Effector memory CD4-positive, alpha-beta T cell (primary cell): ENCODE results near the gene RTL3.

Experiments
- DNase-seq, 3 donors: peaks; one replicate each; pipeline ENCODE4 v3.0.0-alpha.2; 2020
- H3K27ac ChIP-seq: 2 replicates; pipeline ENCODE4 v1.7.0; 2013; ENCODE audit warnings: mild to moderate bottlenecking, low read length, moderate library complexity; ENCODE audit not compliant: insufficient read depth, poor library complexity, severe bottlenecking
- H3K27me3 ChIP-seq: replicated peaks from 2 replicates; pipeline ENCODE4 v1.7.0; 2013; ENCODE audit warnings: mild to moderate bottlenecking, low read length; ENCODE audit not compliant: insufficient read depth, control insufficient read depth, poor library complexity, severe bottlenecking
- H3K36me3 ChIP-seq: 2 replicates; pipeline ENCODE4 v1.7.0; 2013; ENCODE audit warnings: mild to moderate bottlenecking, low read length, moderate library complexity; ENCODE audit not compliant: control insufficient read depth, insufficient read depth
- H3K4me1 ChIP-seq: 2 replicates; pipeline ENCODE4 v1.7.0; 2013; ENCODE audit warnings: low read length, mild to moderate bottlenecking; ENCODE audit not compliant: control insufficient read depth, insufficient read depth, poor library complexity, severe bottlenecking
- H3K4me3 ChIP-seq: 2 replicates; pipeline ENCODE4 v1.7.0; 2013; ENCODE audit warnings: low read length, low read depth, mild to moderate bottlenecking; ENCODE audit not compliant: insufficient read depth, poor library complexity, severe bottlenecking
- H3K9me3 ChIP-seq: 2 replicates; pipeline ENCODE4 v1.7.0; 2013; ENCODE audit warnings: mild to moderate bottlenecking, low read length, moderate library complexity; ENCODE audit not compliant: control insufficient read depth

RTL3 gene

GRCh38 chrX:78622831-78623230 lies 36.3 kb downstream of the RTL3 start:
- H3K36me3 ChIP-seq = no peaks in the 10 kb centered on the region
- H3K4me3 ChIP-seq = no peak overlapping the region
- H3K27me3 ChIP-seq = no peaks in the 10 kb centered on the region
- no peaks in the 10 kb centered on the region for H3K9me3 ChIP-seq
- H3K4me1 ChIP-seq = no peaks in the 10 kb centered on the region
- no peak for DNase-seq
- no peak overlapping the region for H3K27ac ChIP-seq

- DNase-seq = no peak
- no peak overlapping the region for H3K27ac ChIP-seq
- H3K27me3 ChIP-seq = no peaks in the 10 kb centered on the region
- no peak overlapping the region for H3K4me3 ChIP-seq
- H3K9me3 ChIP-seq = no peaks in the 10 kb centered on the region
- no peaks in the 10 kb centered on the region for H3K4me1 ChIP-seq
- H3K36me3 ChIP-seq = no peaks in the 10 kb centered on the region
These were observed 39.3 kb downstream of the RTL3 start for GRCh38 chrX:78619834-78620233.

- Histone ChIP-seq H3K27ac (no peak overlapping the region), H3K36me3 (no peaks in the 10 kb centered on the region), H3K27me3 (no peaks in the 10 kb centered on the region), H3K4me1 (no peaks in the 10 kb centered on the region), H3K4me3 (no peak overlapping the region), H3K9me3 (no peaks in the 10 kb centered on the region)
- no peak for DNase-seq
These were observed 40.1 kb downstream of the RTL3 start for GRCh38 chrX:78618987-78619386.

GRCh38 chrX:78614264-78614663 lies 44.9 kb downstream of the RTL3 start:
- no peak for DNase-seq
- no peaks in the 10 kb centered on the region for H3K36me3 ChIP-seq

More at GRCh38 chrX:78614264-78614663, 44.9 kb downstream of the RTL3 start:
- Histone ChIP-seq H3K9me3 (no peaks in the 10 kb centered on the region), H3K4me1 (no peaks in the 10 kb centered on the region), H3K27ac (no peak overlapping the region), H3K4me3 (no peak overlapping the region), H3K27me3 (no peaks in the 10 kb centered on the region)
